Breast epithelium (tissue), 4 donors: Measurements from ENCODE around the gene SYT3. TPM values are rescaled to one million over a fixed set of nuclear protein-coding genes. Genes with fewer than 3 reads are reported as not detected.

ENCODE experiments used
- DNase-seq, 2 donors: peaks; one replicate each; pipeline ENCODE4 v3.0.0-alpha.2; 2019; ENCODE audit warnings: low spot score in 2 of 2
- H3K27ac ChIP-seq, 2 donors: fragments of 200-600 bp; sonication (generic) in 1 of 2; one replicate each; pipeline ENCODE4 v1.5.1; 2016 to 2019; ENCODE audit warnings: mild to moderate bottlenecking in 1 of 2
- H3K27me3 ChIP-seq, 2 donors: fragments of 200-600 bp; sonication (generic) in 1 of 2; one replicate each; pipeline versions ENCODE4 v1.5.1 to v1.6.0; 2017 to 2019; ENCODE audit warnings: control low read depth in 1 of 2, mild to moderate bottlenecking in 1 of 2
- H3K36me3 ChIP-seq: fragments of 200-600 bp; one replicate; pipeline ENCODE4 v1.5.1; 2019
- H3K4me1 ChIP-seq, 2 donors: fragments of 200-600 bp; sonication (generic); one replicate each; pipeline ENCODE4 v1.5.1; 2016 to 2019; ENCODE audit warnings: control low read depth in 1 of 2
- H3K4me3 ChIP-seq, 3 donors: fragments of 200-600 bp; sonication (generic); 1 replicate in 2 of 3; 2 replicates in 1 of 3; pipeline ENCODE4 v1.5.1; 2016 to 2019; ENCODE audit warnings: mild to moderate bottlenecking in 3 of 3, moderate library complexity in 2 of 3
- H3K9me3 ChIP-seq, 2 donors: fragments of 200-600 bp; sonication (generic) in 1 of 2; one replicate each; pipeline ENCODE4 v1.5.1; 2016 to 2019; ENCODE audit warnings: control low read depth in 1 of 2
- POLR2A ChIP-seq: fragments of 450-650 bp; IDR thresholded peaks from one replicate; pipeline ENCODE4 v1.6.1; 2016; ENCODE audit warnings: antibody characterized with exemption, mild to moderate bottlenecking, moderate library complexity
- POLR2AphosphoS5 ChIP-seq, 3 donors: sonication (generic); formaldehyde crosslinking; IDR thresholded peaks; one replicate each; pipeline ENCODE4 v1.6.1; 2017; ENCODE audit warnings: antibody characterized with exemption in 3 of 3
- intact Hi-C: fragments of 100-400 bp; cut with DNase I; formaldehyde crosslinking; loops from one replicate; pipeline ENCODE4 v1.15.1; 2023; ENCODE audit warnings: low total_unique reads
- total RNA-seq, 3 donors: library from RNA; depleted of rRNA; stranded (reverse); fragments of >200 nt; gene quantifications; one replicate each; pipeline ENCODE4 v1.1.0, GENCODE V29; 2016
- TF ChIP-seq, protein P1 (sequence below), 3 donors: fragments of 450-650 bp; IDR thresholded peaks; one replicate each; pipeline ENCODE4 v1.5.1; 2016 to 2017; ENCODE audit warnings: antibody characterized with exemption in 3 of 3, mild to moderate bottlenecking in 3 of 3, moderate library complexity in 3 of 3

Gene SYT3
- total RNA-seq, 3 donors from 2014 or later = 0.33 to 1.3 TPM; not detected in 1

DNA sequence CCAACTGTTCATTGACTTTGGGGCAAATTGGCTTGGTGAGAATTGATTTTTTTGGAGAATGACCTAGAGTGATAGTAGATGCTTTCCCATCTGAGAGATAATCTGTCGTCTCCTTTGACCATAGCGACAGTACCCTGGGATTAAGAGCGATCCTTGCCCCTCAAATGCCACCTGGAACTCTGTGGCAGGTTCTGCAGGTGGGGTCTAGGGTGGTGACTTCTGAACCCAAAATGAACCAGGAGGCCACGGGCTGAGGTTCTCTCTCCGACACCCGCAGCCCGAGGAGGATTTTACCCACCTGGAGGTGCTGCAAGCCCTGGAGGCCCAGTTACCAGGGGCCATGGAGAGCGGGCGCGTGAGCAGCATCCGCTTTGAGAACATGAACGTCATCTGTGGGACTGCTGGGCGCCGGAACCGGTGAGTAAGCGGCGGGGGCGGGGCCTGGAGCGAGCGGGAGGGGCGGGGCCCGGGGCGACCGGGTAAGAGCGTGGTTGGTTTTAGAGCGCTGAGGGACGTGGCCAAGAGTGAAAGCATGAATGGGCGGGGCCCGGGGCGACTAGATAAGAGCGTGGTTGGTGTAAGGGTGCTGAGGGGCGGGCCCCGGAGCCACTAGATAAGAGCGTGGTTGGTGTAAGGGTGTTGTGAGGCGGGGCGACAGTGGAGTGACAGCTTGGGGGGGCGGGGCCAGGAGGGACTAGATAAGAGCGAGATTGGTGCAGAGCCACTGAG lies 18.2 kb upstream of the SYT3 start:
- Histone ChIP-seq H3K9me3 (peaks cover 0 to 12% of the 10 kb centered on the region in 2 donors), H3K27me3 (peaks cover 9 to 55% of the 10 kb centered on the region in 2 donors), H3K4me3 (peak overlapping the region; percentile 8 to 70 (median 56)), H3K4me1 (no peaks in the 10 kb centered on the region), H3K27ac (peak overlapping the region; percentile 67 to 74), H3K36me3 (no peaks in the 10 kb centered on the region)
- TF ChIP-seq, protein P1, sequence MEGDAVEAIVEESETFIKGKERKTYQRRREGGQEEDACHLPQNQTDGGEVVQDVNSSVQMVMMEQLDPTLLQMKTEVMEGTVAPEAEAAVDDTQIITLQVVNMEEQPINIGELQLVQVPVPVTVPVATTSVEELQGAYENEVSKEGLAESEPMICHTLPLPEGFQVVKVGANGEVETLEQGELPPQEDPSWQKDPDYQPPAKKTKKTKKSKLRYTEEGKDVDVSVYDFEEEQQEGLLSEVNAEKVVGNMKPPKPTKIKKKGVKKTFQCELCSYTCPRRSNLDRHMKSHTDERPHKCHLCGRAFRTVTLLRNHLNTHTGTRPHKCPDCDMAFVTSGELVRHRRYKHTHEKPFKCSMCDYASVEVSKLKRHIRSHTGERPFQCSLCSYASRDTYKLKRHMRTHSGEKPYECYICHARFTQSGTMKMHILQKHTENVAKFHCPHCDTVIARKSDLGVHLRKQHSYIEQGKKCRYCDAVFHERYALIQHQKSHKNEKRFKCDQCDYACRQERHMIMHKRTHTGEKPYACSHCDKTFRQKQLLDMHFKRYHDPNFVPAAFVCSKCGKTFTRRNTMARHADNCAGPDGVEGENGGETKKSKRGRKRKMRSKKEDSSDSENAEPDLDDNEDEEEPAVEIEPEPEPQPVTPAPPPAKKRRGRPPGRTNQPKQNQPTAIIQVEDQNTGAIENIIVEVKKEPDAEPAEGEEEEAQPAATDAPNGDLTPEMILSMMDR (IDR thresholded peaks at IDR 0.05) = no peak
- TF ChIP-seq POLR2AphosphoS5 (IDR thresholded peaks at IDR 0.05) (no peak), POLR2A (no peak)
- DNase-seq = peak; percentile 78 to 98
- intact Hi-C loops = no loop called here

DNA sequence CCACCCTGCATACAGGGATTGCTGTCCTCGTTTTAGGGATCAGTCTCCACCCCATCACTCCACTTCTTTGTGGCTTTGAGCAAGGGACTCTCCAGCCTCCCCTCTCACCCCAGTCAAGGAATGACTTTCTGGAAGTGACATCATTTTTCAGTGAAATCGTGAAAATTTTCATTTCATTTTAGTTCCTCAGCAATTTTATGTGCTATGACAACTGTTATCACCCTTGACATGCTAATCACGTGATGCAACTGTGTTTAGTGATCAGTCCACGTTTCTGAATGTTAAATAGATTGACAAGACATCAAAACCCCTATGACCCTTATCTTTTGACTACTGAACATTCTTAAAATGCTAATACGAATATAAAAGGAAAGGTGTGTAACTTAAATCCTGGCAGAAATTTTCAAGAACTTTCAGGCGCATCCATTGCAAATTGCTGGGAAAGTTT lies 17.6 kb upstream of the SYT3 start:
- no peak for TF ChIP-seq POLR2AphosphoS5 (IDR thresholded peaks at IDR 0.05)
- no peak for TF ChIP-seq POLR2A
- TF ChIP-seq, protein P1 (IDR thresholded peaks at IDR 0.05) = no peak
- intact Hi-C loops = no loop called here
- peaks cover 9 to 60% of the 10 kb centered on the region in 2 donors for H3K27me3 ChIP-seq
- no peaks in the 10 kb centered on the region for H3K4me1 ChIP-seq
- no peak overlapping the region for H3K27ac ChIP-seq
- peaks cover 0 to 12% of the 10 kb centered on the region in 2 donors for H3K9me3 ChIP-seq
- H3K4me3 ChIP-seq = no peak overlapping the region
- no peak for DNase-seq
- H3K36me3 ChIP-seq = no peaks in the 10 kb centered on the region

DNA sequence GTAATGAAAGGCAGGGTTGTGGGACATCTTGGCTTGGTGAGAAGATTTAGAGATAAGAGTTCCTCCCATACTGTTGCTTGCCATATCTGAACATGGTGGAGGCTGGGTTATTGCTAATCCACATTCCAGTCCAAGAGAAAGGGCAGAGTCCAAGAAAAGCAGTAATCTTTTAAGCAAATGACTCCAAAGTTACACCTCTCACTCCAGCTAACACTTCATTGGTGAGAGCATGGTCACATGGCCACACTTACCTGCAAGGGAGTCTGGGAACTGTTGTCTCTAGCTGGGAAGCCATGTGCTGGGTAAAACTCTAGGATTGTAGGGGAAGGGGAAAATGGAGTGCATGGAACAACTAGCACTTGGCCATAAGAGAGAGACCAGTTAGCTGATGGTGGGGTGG lies 15.2 kb upstream of the SYT3 start:
- no peak overlapping the region for H3K27ac ChIP-seq
- peaks cover 7 to 49% of the 10 kb centered on the region in 2 donors for H3K27me3 ChIP-seq
- H3K9me3 ChIP-seq = peaks cover 0 to 12% of the 10 kb centered on the region in 2 donors
- no peaks in the 10 kb centered on the region for H3K4me1 ChIP-seq
- H3K4me3 ChIP-seq = no peak overlapping the region
- DNase-seq = no peak
- no peak for TF ChIP-seq POLR2AphosphoS5 (IDR thresholded peaks at IDR 0.05)
- TF ChIP-seq POLR2A = no peak
- TF ChIP-seq, protein P1 (IDR thresholded peaks at IDR 0.05) = no peak
- intact Hi-C loops = no loop called here
- H3K36me3 ChIP-seq = no peaks in the 10 kb centered on the region

GRCh38 chr19:50652722-50653121 lies 13.0 kb upstream of the SYT3 start:
- no peaks in the 10 kb centered on the region for H3K4me1 ChIP-seq
- peaks cover 0 to 54% of the 10 kb centered on the region in 2 donors for H3K27me3 ChIP-seq
- no peak overlapping the region for H3K27ac ChIP-seq
- DNase-seq = no peak
- no peaks in the 10 kb centered on the region for H3K36me3 ChIP-seq
- H3K4me3 ChIP-seq = no peak overlapping the region
- intact Hi-C loops = no loop called here
- peaks cover 0 to 12% of the 10 kb centered on the region in 2 donors for H3K9me3 ChIP-seq
- TF ChIP-seq POLR2AphosphoS5 (IDR thresholded peaks at IDR 0.05) (no peak), POLR2A (no peak)
- TF ChIP-seq, protein P1 (IDR thresholded peaks at IDR 0.05) = no peak

- H3K4me1 ChIP-seq = no peaks in the 10 kb centered on the region
- H3K27me3 ChIP-seq = peaks cover 0 to 64% of the 10 kb centered on the region in 2 donors
- DNase-seq = no peak
- intact Hi-C loops = no loop called here
- no peak overlapping the region for H3K27ac ChIP-seq
- TF ChIP-seq POLR2A (no peak), POLR2AphosphoS5 (IDR thresholded peaks at IDR 0.05) (no peak)
- TF ChIP-seq, protein P1 (IDR thresholded peaks at IDR 0.05) = no peak
- no peak overlapping the region for H3K4me3 ChIP-seq
- H3K9me3 ChIP-seq = peaks cover 0 to 12% of the 10 kb centered on the region in 2 donors
- no peaks in the 10 kb centered on the region for H3K36me3 ChIP-seq
Observed at GRCh38 chr19:50651174-50651573, 11.5 kb upstream of the SYT3 start.
